Stomach (tissue), 4 donors: ENCODE results near the gene LRRFIP1.

ENCODE experiments used
- POLR2A ChIP-seq, 4 donors: fragments of 450-650 bp; IDR thresholded peaks; one replicate each; pipeline ENCODE4 v1.6.1; 2016; ENCODE audit warnings: antibody characterized with exemption in 4 of 4, control low read depth in 2 of 4, mild to moderate bottlenecking in 1 of 4, moderate library complexity in 1 of 4
- POLR2AphosphoS5 ChIP-seq, 3 donors: sonication (generic); formaldehyde crosslinking; IDR thresholded peaks; one replicate each; pipeline ENCODE4 v1.6.1; 2016; ENCODE audit warnings: antibody characterized with exemption in 3 of 3
- TF ChIP-seq, protein P1 (sequence below), 7 experiments: fragments of 450-650 bp in 4 of 7; fragments of 200-600 bp in 3 of 7; sonication (generic) in 3 of 7; IDR thresholded peaks; one replicate each; pipeline ENCODE4 v1.5.1; 2016 to 2019; ENCODE audit warnings: antibody characterized with exemption in 7 of 7, control low read depth in 2 of 7, mild to moderate bottlenecking in 1 of 7

DNA sequence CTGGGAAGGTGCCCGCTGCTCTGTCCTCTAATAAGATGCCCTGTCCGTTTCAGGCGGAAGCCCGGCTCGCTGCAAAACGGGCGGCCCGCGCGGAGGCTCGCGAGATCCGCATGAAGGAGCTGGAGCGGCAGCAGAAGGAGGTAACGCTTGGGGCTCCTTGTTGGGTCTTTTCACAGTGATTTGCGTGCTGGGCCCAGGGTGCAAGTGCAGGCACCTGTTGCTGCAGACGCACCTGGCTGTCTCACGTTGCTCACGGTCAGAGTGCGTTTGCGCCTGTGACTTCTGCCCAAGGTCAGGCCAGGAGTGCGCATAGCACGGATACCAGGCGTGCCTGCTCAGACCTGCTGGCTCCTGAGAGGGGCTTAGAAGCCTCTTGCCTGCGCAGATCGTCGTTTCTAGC, 81.1 kb downstream of the LRRFIP1 start:
- TF ChIP-seq POLR2A (IDR thresholded peaks at IDR 0.05) (no peak), POLR2AphosphoS5 (IDR thresholded peaks at IDR 0.05) (no peak)
- TF ChIP-seq, protein P1, sequence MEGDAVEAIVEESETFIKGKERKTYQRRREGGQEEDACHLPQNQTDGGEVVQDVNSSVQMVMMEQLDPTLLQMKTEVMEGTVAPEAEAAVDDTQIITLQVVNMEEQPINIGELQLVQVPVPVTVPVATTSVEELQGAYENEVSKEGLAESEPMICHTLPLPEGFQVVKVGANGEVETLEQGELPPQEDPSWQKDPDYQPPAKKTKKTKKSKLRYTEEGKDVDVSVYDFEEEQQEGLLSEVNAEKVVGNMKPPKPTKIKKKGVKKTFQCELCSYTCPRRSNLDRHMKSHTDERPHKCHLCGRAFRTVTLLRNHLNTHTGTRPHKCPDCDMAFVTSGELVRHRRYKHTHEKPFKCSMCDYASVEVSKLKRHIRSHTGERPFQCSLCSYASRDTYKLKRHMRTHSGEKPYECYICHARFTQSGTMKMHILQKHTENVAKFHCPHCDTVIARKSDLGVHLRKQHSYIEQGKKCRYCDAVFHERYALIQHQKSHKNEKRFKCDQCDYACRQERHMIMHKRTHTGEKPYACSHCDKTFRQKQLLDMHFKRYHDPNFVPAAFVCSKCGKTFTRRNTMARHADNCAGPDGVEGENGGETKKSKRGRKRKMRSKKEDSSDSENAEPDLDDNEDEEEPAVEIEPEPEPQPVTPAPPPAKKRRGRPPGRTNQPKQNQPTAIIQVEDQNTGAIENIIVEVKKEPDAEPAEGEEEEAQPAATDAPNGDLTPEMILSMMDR (IDR thresholded peaks at IDR 0.05) = no peak
